Measurements from ENCODE around the gene NR5A2.
"Not testable (repeated sequence)": the region's sequence is repeated elsewhere in the genome, so short reads cannot be mapped to it uniquely, and the experiment has no call there.

Gene NR5A2

DNA sequence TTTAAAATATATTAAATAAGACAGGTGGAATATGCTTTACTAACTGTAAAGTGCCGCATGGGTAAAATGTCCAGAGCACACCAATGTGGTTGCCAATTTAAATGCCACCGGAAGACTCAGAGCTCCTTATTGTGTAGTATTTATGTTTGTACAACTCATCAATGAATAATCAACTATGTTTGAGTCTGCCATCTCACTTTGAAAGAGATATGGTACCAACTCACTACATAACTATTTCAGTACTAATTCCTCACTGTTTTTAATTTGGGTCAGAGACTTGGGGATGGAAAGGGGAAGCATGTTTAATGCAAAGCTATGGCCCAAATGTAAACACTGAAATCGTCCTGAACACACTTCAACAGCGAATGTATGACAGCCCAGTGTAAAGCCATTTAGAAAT lies 144.8 kb downstream of the NR5A2 start:
- no peak for DNase-seq

DNA sequence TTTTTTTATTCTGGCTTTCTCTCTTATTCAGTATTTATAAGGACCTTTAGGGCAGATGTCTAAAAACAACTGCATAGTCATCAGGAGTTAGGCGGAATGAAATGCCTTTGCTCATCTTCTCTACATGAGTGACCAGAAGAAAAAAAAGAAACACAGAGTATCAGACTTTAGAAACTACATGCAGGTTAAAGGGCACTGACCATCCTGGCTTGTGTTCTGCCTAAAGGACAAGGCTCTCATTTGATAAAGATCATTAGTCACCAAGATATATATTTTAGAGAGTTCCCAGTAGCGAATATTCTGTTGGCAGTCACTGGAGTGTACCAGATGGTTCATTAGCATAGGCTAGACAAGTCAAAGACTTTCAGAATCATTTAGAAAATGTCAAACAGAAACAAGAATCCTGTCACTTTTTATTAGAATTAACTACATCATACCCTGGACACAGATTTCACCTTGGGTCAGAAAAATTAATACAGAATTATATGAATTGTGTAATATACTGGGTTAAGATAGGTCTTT lies 145.6 kb downstream of the NR5A2 start:
- DNase-seq: no peak

DNA sequence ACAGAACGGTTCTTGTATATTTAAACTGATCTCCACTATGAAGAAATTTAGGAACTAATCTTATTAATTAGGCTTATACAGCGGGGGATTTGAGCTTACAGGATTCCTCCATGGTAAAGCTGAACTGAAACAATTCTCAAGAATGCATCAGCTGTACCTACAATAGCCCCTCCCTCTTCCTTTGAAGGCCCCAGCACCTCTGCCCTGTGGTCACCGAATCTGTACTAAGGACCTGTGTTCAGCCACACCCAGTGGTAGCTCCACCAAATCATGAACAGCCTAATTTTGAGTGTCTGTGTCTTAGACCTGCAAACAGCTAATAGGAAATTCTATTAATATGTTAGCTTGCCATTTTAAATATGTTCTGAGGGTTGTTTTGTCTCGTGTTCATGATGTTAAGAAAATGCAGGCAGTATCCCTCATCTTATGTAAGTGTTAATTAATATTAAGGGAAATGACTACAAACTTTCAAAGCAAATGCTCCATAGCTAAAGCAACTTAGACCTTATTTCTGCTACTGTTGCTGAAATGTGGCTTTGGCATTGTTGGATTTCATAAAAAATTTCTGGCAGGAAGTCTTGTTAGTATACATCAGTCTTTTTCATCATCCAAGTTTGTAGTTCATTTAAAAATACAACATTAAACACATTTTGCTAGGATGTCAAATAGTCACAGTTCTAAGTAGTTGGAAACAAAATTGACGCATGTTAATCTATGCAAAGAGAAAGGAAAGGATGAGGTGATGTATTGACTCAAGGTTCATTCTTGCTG lies 147.2 kb downstream of the NR5A2 start:
- DNase-seq: no peak

DNA sequence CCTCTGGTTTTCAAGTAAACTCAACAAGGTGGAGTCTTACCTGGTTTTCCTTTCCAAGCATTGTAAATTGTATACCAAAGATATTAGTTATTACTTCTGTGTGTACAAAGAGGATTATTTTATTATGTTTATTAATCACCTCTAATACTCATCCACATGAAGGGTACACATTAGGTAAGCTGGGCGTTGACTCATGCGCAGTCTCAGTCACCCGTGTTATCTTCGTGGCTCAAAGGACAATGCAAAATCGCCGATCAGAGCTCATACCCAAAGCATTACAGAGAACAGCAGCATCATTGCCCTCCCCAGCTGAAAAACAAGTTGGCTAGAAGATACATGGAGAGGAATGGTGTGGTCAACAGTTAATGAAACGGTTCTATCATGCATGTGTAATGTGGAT lies 148.7 kb downstream of the NR5A2 start:
- no peak for DNase-seq

DNA sequence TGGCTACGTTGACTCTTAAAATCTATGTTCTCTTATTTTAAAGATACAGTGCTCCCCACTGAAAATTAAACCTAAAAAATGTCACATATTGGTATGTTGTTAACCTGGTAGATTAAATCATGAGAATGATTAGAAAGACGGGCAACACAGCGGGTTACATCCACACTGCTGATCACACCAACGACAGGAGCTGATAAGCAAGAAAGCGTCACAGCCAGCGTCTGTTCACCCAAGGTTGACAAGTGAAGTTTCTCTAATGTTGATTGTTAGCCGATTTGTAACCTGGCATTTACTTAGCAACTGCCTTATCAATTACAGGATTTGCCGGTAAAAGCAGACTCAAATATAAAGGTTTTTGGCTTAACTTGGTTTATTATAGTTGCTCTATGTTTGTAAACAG lies 149.3 kb downstream of the NR5A2 start:
- no peak for DNase-seq

DNA sequence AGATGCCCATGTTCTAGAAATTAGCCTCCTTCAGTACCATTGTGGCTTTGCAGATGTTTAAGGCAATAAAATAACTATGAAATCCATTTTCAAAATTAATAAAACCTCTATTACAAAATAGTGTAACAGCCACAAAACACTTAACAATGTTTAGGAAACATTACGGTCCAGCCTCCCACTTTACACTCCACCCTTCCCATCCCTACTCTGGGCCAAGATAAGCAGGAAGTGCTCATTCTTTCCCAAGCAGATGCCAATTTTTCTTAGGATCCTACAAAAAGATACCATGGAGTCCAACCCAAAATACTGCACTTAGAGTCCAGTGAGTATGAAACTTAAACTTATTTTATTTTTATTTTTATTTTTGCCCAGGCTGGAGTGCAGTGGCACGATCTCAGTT lies 150.8 kb downstream of the NR5A2 start:
- no peak for DNase-seq

DNA sequence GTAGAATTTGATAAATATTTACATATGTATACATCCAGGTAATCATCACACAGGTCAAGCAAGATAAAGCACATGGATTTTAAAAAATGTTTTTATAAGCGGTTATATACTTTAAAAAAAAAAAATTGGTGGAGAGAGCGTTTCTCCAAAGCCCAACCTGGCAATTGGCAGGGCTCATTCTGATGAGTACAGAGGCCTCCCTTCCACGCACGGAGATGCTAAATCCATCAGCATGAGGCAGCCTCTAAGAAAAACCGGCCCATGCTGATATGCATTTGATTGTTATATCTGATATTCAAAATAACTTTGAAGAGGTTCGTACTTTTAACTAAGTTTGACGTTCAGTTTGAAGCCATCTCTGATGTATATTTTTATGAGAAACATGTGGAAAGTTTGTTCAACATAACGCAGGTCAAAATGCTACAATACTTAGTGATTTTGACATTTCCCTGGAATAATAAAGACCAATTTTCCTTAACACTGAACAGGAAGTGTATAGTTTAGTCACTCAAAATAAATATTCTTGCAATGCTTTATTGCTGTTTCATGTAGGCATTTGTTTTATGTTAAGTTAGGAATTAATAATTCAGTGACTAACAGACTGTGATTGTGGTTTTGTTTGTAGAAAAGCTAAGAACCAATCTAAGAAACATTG lies 151.7 kb downstream of the NR5A2 start:
- no peak for DNase-seq

DNA sequence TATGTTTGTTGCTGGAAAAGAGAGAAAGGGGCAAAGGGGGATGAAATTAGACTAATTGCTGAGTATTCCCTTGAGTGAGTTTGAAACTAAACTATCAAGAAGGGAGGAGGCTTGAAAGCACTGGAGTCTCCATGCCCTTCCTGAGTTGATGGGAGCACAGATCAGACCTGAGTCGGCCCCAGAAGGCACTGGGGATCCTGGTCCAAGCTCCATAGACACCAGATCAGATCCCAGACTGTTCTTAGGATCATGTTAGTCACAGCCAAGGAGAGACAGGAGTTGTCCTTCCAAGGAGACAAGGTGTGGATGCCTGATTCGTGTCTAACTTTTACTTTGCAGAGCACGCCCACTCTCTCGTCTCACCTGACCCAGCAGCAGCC lies 152.3 kb downstream of the NR5A2 start:
- no peak for DNase-seq

DNA sequence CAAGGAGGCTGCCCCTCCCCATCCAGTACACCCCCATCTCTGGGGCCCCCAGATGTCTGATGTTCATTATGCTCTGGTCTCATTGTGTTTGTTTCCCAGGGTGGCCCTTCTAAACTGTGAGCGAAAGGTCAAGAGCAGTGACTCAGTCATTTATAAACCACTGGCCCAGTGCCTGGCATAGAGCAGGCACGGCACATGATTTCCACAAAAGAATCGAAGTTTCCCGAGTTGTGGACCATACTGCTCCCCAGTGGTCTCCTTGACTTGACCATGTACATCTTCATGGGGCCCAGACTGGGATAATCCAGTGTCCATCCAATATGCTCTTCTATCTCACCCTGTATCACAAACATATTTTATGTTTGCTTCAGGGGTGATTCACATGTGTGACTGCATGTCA lies 153.3 kb downstream of the NR5A2 start:
- DNase-seq: no peak

DNA sequence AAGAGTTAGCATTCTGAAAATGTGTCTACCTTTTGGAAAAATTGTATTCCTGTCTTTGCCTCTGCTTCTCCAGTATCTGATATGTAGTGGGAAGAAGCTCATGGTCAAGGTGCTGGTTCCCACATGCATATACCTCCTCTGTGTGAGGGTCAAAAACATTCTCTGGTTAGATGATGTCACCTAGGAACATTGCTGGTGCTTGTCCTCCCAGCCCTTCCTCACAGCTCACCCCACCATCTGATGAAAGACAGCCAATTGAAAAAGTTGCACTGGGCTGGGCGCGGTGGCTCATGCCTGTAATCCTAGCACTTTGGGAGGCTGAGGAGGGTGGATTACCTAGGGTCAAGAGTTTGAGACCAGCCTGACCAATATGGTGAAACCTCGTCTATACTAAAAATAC lies 154.4 kb downstream of the NR5A2 start:
- DNase-seq: no peak

DNA sequence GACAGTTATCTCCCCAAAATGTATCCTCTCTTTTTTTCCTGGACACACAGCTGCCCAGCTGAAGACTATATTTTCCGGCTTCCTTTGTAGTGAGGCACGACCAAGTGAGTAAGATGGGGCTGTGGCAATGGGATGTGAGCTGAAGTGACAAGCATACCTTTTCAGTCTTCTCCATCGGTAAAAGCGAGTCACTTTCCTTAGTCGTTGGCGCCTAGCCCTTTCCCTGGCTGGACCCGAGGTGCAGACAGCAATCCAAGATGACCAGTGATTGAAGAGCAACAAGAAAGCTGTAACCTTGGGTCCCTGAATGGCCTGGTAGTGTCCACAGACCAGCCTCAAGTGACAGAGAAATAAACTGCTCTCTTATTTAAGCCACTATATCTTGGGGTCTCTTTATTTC lies 155.2 kb downstream of the NR5A2 start:
- DNase-seq: no peak

DNA sequence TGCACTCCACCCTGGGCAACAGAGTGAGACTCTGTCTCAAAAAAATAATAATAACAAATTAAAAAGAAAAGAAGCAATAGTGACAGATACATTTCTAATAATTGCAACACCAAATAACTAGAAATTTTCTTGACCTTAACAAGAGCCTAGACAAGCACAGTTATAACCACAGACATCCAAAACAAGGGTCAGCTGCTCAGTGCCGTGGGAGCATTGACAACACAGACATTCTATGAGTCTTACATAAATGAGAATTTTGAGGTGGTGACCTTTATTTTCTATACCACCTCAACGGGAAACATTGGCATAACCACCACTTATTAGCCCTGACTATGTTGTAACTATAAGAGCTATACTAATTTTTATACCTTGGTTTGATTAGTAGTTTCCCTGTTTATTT lies 156.1 kb downstream of the NR5A2 start:
- no peak for DNase-seq

DNA sequence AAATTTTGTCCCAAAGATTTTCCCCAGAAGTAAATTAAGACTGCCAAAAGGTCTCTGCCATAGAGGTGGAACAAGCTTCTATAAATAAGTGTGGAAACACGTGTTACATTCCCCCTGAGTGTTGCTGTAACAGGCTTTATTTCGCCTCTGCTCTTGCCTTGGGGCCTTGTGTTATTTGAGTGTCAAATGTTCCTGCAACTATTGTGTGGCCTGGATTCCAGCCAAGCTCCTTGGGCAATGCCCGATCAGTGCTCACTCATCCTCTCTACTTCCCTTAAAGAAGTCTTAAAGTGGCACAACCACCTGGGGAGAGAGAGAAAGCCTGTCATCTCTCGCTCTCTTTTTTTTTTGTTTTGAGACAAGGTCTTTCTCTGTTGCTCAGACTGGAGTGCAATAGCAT lies 156.7 kb downstream of the NR5A2 start:
- DNase-seq: no peak

DNA sequence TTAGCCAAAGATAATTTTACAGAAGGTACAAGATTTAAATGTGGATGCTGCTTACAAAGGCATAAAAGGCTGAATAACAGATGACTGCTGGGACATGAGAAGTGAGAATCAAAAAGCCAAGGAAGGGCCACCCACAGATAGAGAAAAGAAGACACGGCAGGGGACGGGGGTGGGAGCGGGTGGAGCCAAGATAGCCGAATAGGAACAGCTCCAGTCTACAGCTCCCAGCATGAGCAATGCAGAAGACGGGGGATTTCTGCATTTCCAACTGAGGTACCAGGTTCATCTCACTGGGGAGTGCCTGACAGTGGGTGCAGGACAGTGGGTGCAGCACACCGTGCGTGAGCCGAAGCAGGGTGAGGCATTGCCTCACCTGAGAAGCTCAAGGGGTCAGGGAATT lies 157.7 kb downstream of the NR5A2 start:
- DNase-seq: not testable (repeated sequence)

DNA sequence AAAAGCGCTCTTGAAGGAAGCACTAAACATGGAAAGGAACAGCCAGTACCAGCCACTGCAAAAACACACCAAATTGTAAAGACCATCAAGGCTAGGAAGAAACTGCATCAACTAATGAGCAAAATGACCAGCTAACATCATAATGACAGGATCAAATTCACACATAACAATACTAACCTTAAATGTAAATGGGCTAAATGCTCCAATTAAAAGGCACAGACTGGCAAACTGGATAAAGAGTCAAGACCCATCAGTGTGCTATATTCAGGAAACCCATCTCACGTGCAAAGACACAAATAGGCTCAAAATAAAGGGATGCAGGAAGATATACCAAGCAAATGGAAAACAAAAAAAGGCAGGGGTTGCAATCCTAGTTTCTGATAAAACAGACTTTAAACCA lies 159.8 kb downstream of the NR5A2 start:
- DNase-seq: not testable (repeated sequence)

DNA sequence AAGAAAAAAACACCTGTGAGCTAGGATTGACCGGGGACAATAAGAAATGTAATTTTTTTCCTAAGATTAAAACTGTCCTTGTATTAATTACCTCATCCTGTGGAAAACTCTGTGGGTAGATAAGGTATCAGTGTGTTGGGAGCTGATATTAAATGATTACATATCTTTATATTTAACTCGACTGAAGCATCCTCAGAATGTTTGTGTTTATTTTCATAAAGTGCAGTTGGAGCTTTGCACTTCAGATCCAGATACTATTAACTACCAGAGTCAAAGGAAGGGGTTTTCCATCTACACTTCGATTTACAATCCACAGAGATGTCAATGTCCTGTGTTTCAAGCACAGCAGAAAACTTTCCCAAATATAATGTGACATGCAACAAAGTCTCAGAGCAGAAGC lies 164.5 kb downstream of the NR5A2 start:
- DNase-seq: no peak

DNA sequence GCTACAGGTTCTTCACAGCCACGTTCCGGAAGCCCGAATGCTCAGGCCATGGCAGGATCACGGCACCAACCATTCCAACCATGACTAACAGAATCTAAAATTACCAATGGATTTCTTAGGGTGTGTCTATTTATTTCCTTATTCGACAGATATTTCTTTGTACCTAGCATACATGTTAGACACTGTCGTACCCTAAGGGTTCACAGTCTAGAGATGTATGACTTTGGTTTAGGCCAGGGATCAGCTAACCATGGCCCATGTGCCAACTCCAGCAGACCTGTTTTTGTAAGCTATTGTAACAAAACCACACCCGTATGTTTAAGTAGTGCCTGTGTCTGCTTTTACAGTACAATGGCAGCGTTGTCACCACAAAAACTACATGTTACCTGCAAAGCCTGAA lies 167.0 kb downstream of the NR5A2 start:
- no peak for DNase-seq

DNA sequence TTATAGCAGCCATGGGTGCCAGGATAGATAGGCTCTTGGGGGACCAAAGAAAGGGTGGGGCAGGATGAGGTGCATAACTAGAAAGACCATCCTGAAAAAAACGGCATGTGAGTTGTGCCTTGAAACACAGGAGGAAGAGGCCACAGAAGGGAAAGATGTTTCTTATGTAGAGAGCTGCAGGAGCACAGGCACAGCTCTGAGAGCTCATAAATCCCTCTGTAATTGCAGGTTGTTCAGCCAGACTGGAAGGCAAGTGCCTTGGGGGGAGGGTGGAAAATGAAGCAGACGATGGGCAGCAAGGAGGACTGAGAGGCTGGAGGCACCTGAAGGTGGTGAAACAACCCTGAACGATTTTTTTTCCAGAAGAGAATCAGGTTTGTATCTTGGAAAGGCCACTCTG lies 170.7 kb downstream of the NR5A2 start:
- no peak for DNase-seq

DNA sequence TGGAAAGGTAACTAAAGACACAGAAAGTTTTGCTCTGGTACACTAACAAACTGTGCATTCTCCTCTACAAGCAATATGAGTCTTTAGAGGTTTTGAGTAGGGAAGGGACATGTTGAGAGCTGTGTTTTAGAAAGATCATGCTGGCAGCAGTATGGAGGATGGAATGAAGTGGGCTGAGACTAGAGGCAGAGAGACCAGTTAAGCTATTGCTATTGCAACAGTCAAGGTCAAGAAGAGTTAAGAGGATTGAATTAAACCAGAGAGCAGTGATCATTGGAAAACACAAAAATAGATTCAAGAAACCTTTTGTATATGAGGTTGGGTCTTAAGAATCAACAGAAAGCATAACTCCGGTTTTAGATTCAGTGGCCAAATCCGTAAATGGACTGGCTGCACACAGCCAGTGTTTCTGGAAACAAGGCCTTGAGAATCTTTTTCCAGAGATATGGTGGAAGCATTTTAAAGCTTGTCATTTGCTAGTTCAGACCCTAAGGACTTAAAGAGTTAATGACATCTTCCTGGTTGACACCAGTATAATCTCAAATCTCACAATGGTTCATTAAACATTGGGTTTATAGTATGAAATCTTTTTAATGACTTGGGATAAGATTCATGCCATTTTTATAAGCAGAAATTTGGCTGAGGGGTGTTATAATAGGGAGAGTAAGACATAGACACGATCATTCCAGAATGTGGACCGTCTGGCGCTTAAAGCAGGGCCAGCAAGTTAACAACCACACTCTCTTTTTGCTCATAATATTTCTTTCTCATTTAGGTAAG lies 177.9 kb downstream of the NR5A2 start:
- no peak for DNase-seq

DNA sequence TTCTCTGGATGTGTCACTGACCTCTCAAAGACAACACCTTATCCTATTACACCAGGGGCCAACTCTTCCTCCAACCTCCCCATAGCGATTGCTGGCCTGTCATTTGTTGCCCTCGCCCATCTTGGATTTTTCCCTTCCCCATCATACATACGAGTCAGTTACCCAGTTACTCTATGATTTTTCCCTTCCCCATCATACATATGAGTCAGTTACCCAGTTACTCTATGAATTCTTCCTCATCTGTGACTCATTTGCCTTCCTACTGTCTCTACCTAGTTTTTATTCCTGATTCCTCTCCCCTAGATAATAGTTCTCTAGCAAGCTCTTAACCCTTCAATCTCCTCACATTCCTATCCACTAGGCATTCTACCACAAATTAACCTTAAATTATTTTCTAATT lies 178.8 kb downstream of the NR5A2 start:
- DNase-seq: no peak

DNA sequence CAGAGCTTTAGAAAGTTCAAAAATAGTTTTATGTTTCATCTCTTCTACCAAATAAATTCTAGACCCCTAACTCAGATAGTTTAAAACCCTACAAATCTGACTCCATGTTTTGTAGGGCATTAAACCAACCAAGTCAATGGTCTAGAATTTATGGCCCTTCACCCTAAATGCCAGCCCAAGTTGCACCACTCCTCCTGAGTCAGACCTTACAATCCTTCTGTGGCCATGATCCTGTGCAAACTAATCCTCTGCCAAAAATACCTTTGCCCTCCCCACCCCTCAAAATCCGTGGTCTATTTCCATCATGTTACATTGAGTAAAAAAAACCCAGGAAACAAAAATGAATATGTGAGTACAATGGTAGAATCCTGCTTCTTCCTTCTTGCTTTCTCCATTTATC lies 179.3 kb downstream of the NR5A2 start:
- no peak for DNase-seq

DNA sequence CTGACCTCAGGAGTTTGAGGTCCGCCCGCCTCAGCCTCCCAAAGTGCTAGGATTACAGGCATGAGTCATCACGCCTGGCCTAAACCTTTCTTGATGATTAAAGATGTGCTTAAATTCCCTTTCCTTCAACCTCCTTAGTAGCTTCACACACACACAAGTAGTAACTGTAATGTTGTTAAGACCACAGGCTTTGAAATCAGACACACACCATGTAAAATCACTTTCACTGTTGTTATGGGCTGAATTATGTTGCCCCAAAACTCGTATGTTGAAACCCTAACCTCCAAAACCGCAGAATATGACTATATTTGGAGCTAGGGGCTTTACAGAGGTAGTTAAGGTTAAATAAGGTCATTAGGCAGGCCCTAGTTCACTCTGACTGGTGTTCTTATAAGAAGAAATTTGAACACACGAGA lies 180.2 kb downstream of the NR5A2 start:
- no peak for DNase-seq

DNA sequence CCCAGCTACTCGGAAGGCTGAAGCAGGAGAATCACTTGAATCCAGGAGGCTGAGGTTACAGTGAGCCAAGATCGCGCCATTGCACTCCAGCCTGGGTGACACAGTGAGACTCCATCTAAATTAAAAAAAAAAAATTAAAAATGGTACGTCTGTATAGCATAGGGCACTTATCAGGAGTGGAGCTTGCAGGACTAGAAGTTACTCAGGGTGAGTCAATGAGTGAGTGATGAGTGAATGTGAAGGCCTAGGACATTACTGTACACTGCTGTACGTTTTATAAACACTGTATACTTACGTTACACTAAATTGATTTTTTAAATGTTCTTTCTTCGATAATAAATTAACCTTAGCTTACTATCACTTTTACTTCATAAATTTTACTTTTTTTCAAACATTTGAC lies 183.6 kb downstream of the NR5A2 start:
- DNase-seq: no peak

DNA sequence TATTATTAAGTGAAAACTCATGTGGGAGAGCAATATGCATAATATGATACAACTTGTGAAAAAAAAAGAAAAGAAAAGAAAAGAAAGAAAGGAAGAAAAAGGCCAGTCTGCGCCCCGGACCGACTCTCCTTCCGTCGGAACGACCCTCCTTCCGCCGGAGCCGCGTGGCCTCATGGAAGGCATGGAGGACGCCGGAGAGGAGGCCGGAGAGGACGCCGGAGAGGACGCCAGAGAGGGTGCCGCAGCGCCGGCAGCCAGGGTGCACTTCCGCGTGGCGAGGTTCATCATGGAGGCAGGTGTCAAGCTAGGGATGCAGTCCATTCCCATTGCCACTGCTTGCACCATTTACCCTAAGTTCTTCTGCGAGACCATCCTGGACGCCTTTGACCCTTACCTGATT lies 185.9 kb downstream of the NR5A2 start:
- DNase-seq: no peak
